Measurements from ENCODE around the gene ANXA1.
A peak's percentile ranks its signal among the peaks of the same experiment; 100 is the strongest.

DNA sequence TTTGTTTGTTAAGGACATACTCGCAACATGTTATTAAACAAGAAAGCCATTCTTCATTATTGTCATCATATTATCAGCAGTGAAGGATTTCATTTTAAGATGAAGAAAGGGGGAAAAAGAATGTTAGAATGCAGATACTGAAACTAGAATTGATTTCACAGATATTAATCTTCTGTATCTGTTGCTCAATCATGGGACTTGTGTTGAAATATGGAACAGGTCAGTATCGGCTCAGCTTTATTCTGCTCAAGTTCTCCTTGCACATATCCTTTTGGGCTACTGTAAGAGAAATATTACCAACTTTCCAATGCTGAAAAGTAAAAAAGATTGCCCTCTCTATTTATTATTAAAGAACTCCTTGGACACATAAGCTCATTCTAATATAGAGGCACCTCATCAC is 13.8 kb upstream of the ANXA1 start:
- TF ChIP-seq CTCF (IDR thresholded peaks at IDR 0.05), result no peak
- peak in 1 of 3 donors; percentile 43 for TF ChIP-seq POLR2AphosphoS5 (IDR thresholded peaks at IDR 0.05)
- TF ChIP-seq POLR2A (IDR thresholded peaks at IDR 0.05), result no peak

Measured in suprapubic skin (tissue), 4 donors.